Gastroesophageal sphincter (tissue), 3 donors: Measurements from ENCODE around the gene OVCH1.

Experiments used
- CTCF ChIP-seq, 4 experiments: fragments of 200-600 bp in 2 of 4; fragments of 450-650 bp in 2 of 4; sonication (generic) in 1 of 4; IDR thresholded peaks; one replicate each; pipeline ENCODE4 v1.5.1; 2017 to 2019; ENCODE audit warnings: antibody characterized with exemption in 4 of 4, mild to moderate bottlenecking in 2 of 4, moderate library complexity in 2 of 4
- POLR2A ChIP-seq, 2 donors: fragments of 450-650 bp; IDR thresholded peaks; one replicate each; pipeline ENCODE4 v1.6.1; 2017; ENCODE audit warnings: antibody characterized with exemption in 2 of 2, mild to moderate bottlenecking in 2 of 2, moderate library complexity in 1 of 2
- POLR2AphosphoS5 ChIP-seq: sonication (generic); formaldehyde crosslinking; IDR thresholded peaks from one replicate; pipeline ENCODE4 v1.6.1; 2017; ENCODE audit warnings: antibody characterized with exemption

GRCh38 chr12:29398495-29398894 is 99.0 kb downstream of the OVCH1 start:
- TF ChIP-seq CTCF (IDR thresholded peaks at IDR 0.05) (no peak), POLR2AphosphoS5 (no peak), POLR2A (IDR thresholded peaks at IDR 0.05) (no peak)
